ENCODE data around the gene BACE2.

The BACE2 gene

GRCh38 chr21:41322496-41323382 lies 154.8 kb downstream of the BACE2 start:
- DNase-seq: no peak
- intact Hi-C loops (cut with DNase I): no loop called here

GRCh38 chr21:41325138-41325912 lies 157.4 kb downstream of the BACE2 start:
- DNase-seq: no peak
- intact Hi-C loops (cut with DNase I): no loop called here

- no peak for DNase-seq
- intact Hi-C loops (cut with DNase I): no loop called here
Measured at GRCh38 chr21:41326414-41327080, 158.6 kb downstream of the BACE2 start.

- DNase-seq: no peak
Measured at GRCh38 chr21:41327753-41328152, 159.8 kb downstream of the BACE2 start.

GRCh38 chr21:41328660-41329607 lies 161.0 kb downstream of the BACE2 start:
- DNase-seq: no peak
- intact Hi-C loops (cut with DNase I): no loop called here

More at GRCh38 chr21:41327753-41328152, 159.8 kb downstream of the BACE2 start:
- intact Hi-C loops (cut with DNase I): no loop called here
